Endothelial cell of umbilical vein (primary cell): ENCODE measurements around the gene GGACT. TPM values are rescaled to one million over a fixed set of nuclear protein-coding genes. Genes with fewer than 3 reads are reported as not detected.

Source experiments
- BruUV-seq: library from RNA; stranded (reverse); fragments of 400-500 nt; replicated peaks from 2 replicates; lab custom pipeline; 2021; lab: Mats Ljungman, UMichigan
- CTCF ChIA-PET: fragments of 300-600, 350-600 bp; sonication (Branson Sonifier 250); formaldehyde crosslinking; loops from one replicate; lab custom pipeline; 2021; ENCODE audit warnings: antibody characterized with exemption, inconsistent platforms; lab: Charles Lee
- POLR2A ChIA-PET: fragments of 300-600, 350-600 bp; sonication (Branson Sonifier 250); formaldehyde crosslinking; loops from one replicate; lab custom pipeline; 2021; ENCODE audit warnings: antibody characterized with exemption, inconsistent platforms; lab: Charles Lee
- DNase-seq: peaks from one replicate; pipeline ENCODE4 v3.0.0-alpha.2; 2011; ENCODE audit warnings: low read depth, low spot score
- FAIRE-seq: peaks from 2 replicates; lab custom pipeline; 2011; peaks lifted over from hg19 to GRCh38; lab: Jason Lieb, UNC
- H2AFZ ChIP-seq: 2 replicates; pipeline ENCODE4 v1.6.0; 2012; ENCODE audit warnings: low read depth, low read length, control low read depth, inconsistent platforms
- H3K27ac ChIP-seq: 2 replicates; pipeline ENCODE4 v1.5.1; 2011; ENCODE audit warnings: low read depth, mild to moderate bottlenecking, control low read depth, low read length, moderate library complexity; ENCODE audit not compliant: insufficient read depth
- H3K27me3 ChIP-seq, 2 experiments: 2 replicates each; pipeline versions ENCODE4 v1.6.0 to v1.6.1; 2011; ENCODE audit warnings: low read length in 2 of 2, mixed read lengths in 1 of 2; ENCODE audit not compliant: control insufficient read depth in 2 of 2, insufficient read depth in 2 of 2
- H3K36me3 ChIP-seq, 2 experiments: 2 replicates in 1 of 2; 3 replicates in 1 of 2; pipeline ENCODE4 v1.5.1; 2011; ENCODE audit warnings: low read length in 2 of 2, mild to moderate bottlenecking in 1 of 2, moderate library complexity in 1 of 2; ENCODE audit not compliant: control insufficient read depth in 2 of 2, insufficient read depth in 2 of 2; ENCODE audit errors: extremely low read depth in 1 of 2
- H3K4me1 ChIP-seq: 3 replicates; pipeline ENCODE4 v1.5.1; 2011; ENCODE audit warnings: mild to moderate bottlenecking, low read length; ENCODE audit not compliant: control insufficient read depth, insufficient read depth; ENCODE audit errors: extremely low read depth
- H3K4me2 ChIP-seq: 2 replicates; pipeline ENCODE4 v1.6.1; 2011; ENCODE audit warnings: low read length, control low read depth, mixed read lengths; ENCODE audit not compliant: insufficient read depth
- H3K4me3 ChIP-seq, 3 experiments: fragments of 200-600 bp in 1 of 3; sonication (generic), shearing (Covaris generic) in 1 of 3; replicated peaks in 1 of 3; 2 replicates each; pipeline ENCODE4 v1.5.1; 2011 to 2016; ENCODE audit warnings: control low read depth in 3 of 3, low read length in 3 of 3, mild to moderate bottlenecking in 2 of 3, inconsistent platforms in 1 of 3, low read depth in 1 of 3, moderate library complexity in 1 of 3; ENCODE audit not compliant: insufficient read depth in 1 of 3
- H3K79me2 ChIP-seq: 2 replicates; pipeline ENCODE4 v1.6.0; 2012; ENCODE audit warnings: low read length, inconsistent platforms; ENCODE audit not compliant: control insufficient read depth, insufficient read depth
- H3K9ac ChIP-seq: replicated peaks from 2 replicates; pipeline ENCODE3; 2011; ENCODE audit warnings: low read length, control low read depth; ENCODE audit not compliant: insufficient read depth; ENCODE audit errors: extremely low read depth
- H3K9me1 ChIP-seq: replicated peaks from 3 replicates; pipeline ENCODE4 v1.6.0; 2011; ENCODE audit warnings: mild to moderate bottlenecking, low read length; ENCODE audit not compliant: control insufficient read depth, insufficient read depth; ENCODE audit errors: extremely low read depth
- H3K9me3 ChIP-seq: replicated peaks from 2 replicates; pipeline ENCODE4 v1.5.1; 2012; ENCODE audit warnings: low read length, inconsistent platforms; ENCODE audit not compliant: control insufficient read depth, insufficient read depth
- H4K20me1 ChIP-seq: replicated peaks from 2 replicates; pipeline ENCODE3; 2011; ENCODE audit warnings: mild to moderate bottlenecking, low read length; ENCODE audit not compliant: control insufficient read depth, insufficient read depth; ENCODE audit errors: extremely low read depth
- CTCF ChIP-seq, 2 donors: IDR thresholded peaks; 1 replicate in 1 of 2; 2 replicates in 1 of 2; pipeline ENCODE4 v1.5.1; 2011; ENCODE audit warnings: low read length in 2 of 2, mild to moderate bottlenecking in 2 of 2, moderate library complexity in 2 of 2, control low read depth in 1 of 2, inconsistent platforms in 1 of 2, low read depth in 1 of 2; ENCODE audit not compliant: insufficient read depth in 1 of 2; ENCODE audit errors: extremely low read depth in 1 of 2
- EZH2 ChIP-seq: IDR thresholded peaks from 2 replicates; pipeline ENCODE4 v1.6.1; 2012; ENCODE audit warnings: borderline replicate concordance, low read depth, mild to moderate bottlenecking, moderate library complexity, low read length, inconsistent platforms; ENCODE audit not compliant: severe bottlenecking
- FOS ChIP-seq: IDR thresholded peaks from 2 replicates; pipeline ENCODE4 v1.6.1; 2011; ENCODE audit warnings: mild to moderate bottlenecking, low read length, moderate library complexity, borderline replicate concordance; ENCODE audit not compliant: insufficient read depth
- GATA2 ChIP-seq: IDR thresholded peaks from 2 replicates; pipeline ENCODE4 v1.7.0; 2011; ENCODE audit warnings: low read depth, mild to moderate bottlenecking, moderate library complexity, mixed read lengths, low read length; ENCODE audit not compliant: insufficient read length, insufficient read depth
- JUN ChIP-seq: IDR thresholded peaks from 2 replicates; pipeline ENCODE4 v1.6.1; 2011; ENCODE audit warnings: borderline replicate concordance, low read depth; ENCODE audit not compliant: insufficient read length, insufficient read depth
- MAX ChIP-seq: IDR thresholded peaks from 2 replicates; pipeline ENCODE4 v1.6.1; 2011; ENCODE audit not compliant: insufficient read depth, insufficient read length
- MYC ChIP-seq: IDR thresholded peaks from one replicate; pipeline ENCODE4 v1.6.1; 2011; ENCODE audit warnings: mild to moderate bottlenecking, low read depth, low read length
- POLR2A ChIP-seq: IDR thresholded peaks from 2 replicates; pipeline ENCODE4 v1.6.1; 2012; ENCODE audit warnings: low read depth, mild to moderate bottlenecking, control low read depth, low read length
- POLR2AphosphoS5 ChIP-seq: IDR thresholded peaks from 2 replicates; pipeline ENCODE4 v1.6.1; 2012; ENCODE audit warnings: low read depth, mild to moderate bottlenecking, control low read depth, low read length, moderate library complexity; ENCODE audit not compliant: insufficient read depth
- dilution Hi-C: fragments of 300-500 bp; cut with MboI; formaldehyde crosslinking; loops from one replicate; pipeline ENCODE4 v1.15.0; 2019; ENCODE audit warnings: low sequenced_read_pairs; ENCODE audit not compliant: extremely low pct_ligation_motif_present
- intact Hi-C: fragments of 100-400 bp; cut with micrococcal nuclease; formaldehyde crosslinking; loops from one replicate; pipeline ENCODE4 v1.10.0; 2022
- polyA plus RNA-seq, 4 experiments: library from polyadenylated mRNA; depleted of rRNA in 3 of 4; stranded (reverse) in 3 of 4; unstranded in 1 of 4; fragments of >200 nt; gene quantifications; 2 replicates each; pipeline versions ENCODE4 v1.2.1 to v1.2.3, GENCODE V29; 2011 to 2012; ENCODE audit warnings: missing spikeins in 1 of 4
- total RNA-seq: library from RNA; stranded (reverse); gene quantifications from 2 replicates; pipeline ENCODE4 v1.2.3, GENCODE V29; 2021

Gene GGACT
- total and polyA plus RNA-seq, 2 donors (not counting 3 experiments of a cell fraction or from before 2014, with no cell fraction given) = 2.5 to 6.5 TPM

- peaks cover 7% of the 10 kb centered on the region for H3K4me1 ChIP-seq
- TF ChIP-seq POLR2AphosphoS5 (no peak), MAX (no peak), POLR2A (no peak), GATA2 (no peak), JUN (no peak), FOS (no peak), EZH2 (no peak), MYC (no peak), CTCF (IDR thresholded peaks at IDR 0.05; ENCODE audit: extremely low read depth in 1 of 2, insufficient read depth in 1 of 2, low read depth in 1 of 2, low read length in 2 of 2) (no peak)
- ChIA-PET CTCF (interaction anchor here (1.0 to 1.5 kb wide), 3 partner anchors 30 to 248 kb away, joined by 3 to 4 read pairs (median 3); no protein-coding TSS in a partner anchor), POLR2A (no interaction called here)
- BruUV-seq = no TSS peak
- H4K20me1 ChIP-seq = no peaks in the 10 kb centered on the region
- intact Hi-C loops = loop anchor here (5.0 kb wide), 1 partner anchor 92 kb away; no protein-coding TSS in a partner anchor
- dilution Hi-C loops = no loop called here
- no peak overlapping the region for H3K4me3 ChIP-seq
- H3K36me3 ChIP-seq = no peaks in the 10 kb centered on the region
- DNase-seq = peak; percentile 57
- no peak overlapping the region for H2AFZ ChIP-seq
- no peaks in the 10 kb centered on the region for H3K9me3 ChIP-seq
- H3K27me3 ChIP-seq = no peaks in the 10 kb centered on the region
- peak overlapping the region; percentile 64 for H3K4me2 ChIP-seq
- H3K9ac ChIP-seq = no peak overlapping the region
- H3K79me2 ChIP-seq = no peaks in the 10 kb centered on the region
- H3K27ac ChIP-seq = no peak overlapping the region
- H3K9me1 ChIP-seq = no peaks in the 10 kb centered on the region
- peak; percentile 77 for FAIRE-seq
These were observed 104.7 kb downstream of the GGACT start for GRCh38 chr13:100483841-100484381.
